Caki2 (cell line): ENCODE data around the gene ASTN2. TPM values are rescaled to one million over a fixed set of nuclear protein-coding genes. Genes with fewer than 3 reads are reported as not detected.

Experiments
- DNase-seq: peaks from one replicate; pipeline ENCODE4 v3.0.0-alpha.2; 2015; ENCODE audit warnings: low read depth
- in situ Hi-C: cut with HindIII; loops from 2 replicates; pipeline ENCODE4 v1.10.0; 2016; ENCODE audit warnings: low sequenced_read_pairs, low pct_unique_long_range_greater_than_20kb, mixed read lengths
- total RNA-seq: library from RNA; depleted of rRNA; stranded (reverse); fragments of >200 nt; shearing (Covaris generic); gene quantifications from 2 replicates; pipeline ENCODE4 v1.2.3, GENCODE V29; 2014; ENCODE audit warnings: low replicate concordance

ASTN2 gene
- total RNA-seq, 1 experiment from 2014 or later = 25.1 TPM

GRCh38 chr9:116564266-116564793, 850.5 kb downstream of the ASTN2 start:
- in situ Hi-C loops = no loop called here
- DNase-seq = peak; percentile 94

- DNase-seq = no peak
- in situ Hi-C loops = no loop called here
Observed at GRCh38 chr9:116558818-116559540, 855.9 kb downstream of the ASTN2 start.

- in situ Hi-C loops = no loop called here
Observed at GRCh38 chr9:116558035-116558434, 856.8 kb downstream of the ASTN2 start.

GRCh38 chr9:116555556-116556155, 859.2 kb downstream of the ASTN2 start:
- in situ Hi-C loops = no loop called here

More at GRCh38 chr9:116558035-116558434, 856.8 kb downstream of the ASTN2 start:
- no peak for DNase-seq

GRCh38 chr9:116555119-116555518, 859.7 kb downstream of the ASTN2 start:
- in situ Hi-C loops = no loop called here
- no peak for DNase-seq

More at GRCh38 chr9:116555556-116556155, 859.2 kb downstream of the ASTN2 start:
- DNase-seq = peak; percentile 18

GRCh38 chr9:116550696-116551436, 864.0 kb downstream of the ASTN2 start:
- in situ Hi-C loops = no loop called here
- DNase-seq = no peak

- DNase-seq = no peak
- in situ Hi-C loops = no loop called here
Observed at GRCh38 chr9:116549786-116550660, 864.8 kb downstream of the ASTN2 start.

GRCh38 chr9:116549061-116549664, 865.7 kb downstream of the ASTN2 start:
- in situ Hi-C loops = no loop called here

GRCh38 chr9:116547729-116548426, 867.0 kb downstream of the ASTN2 start:
- in situ Hi-C loops = no loop called here
- no peak for DNase-seq

More at GRCh38 chr9:116549061-116549664, 865.7 kb downstream of the ASTN2 start:
- no peak for DNase-seq

- in situ Hi-C loops = no loop called here
- DNase-seq = peak; percentile 44
Observed at GRCh38 chr9:116546711-116547581, 867.9 kb downstream of the ASTN2 start.

GRCh38 chr9:116544896-116545295, 870.0 kb downstream of the ASTN2 start:
- DNase-seq = no peak
- in situ Hi-C loops = no loop called here

GRCh38 chr9:116543731-116544400, 871.0 kb downstream of the ASTN2 start:
- in situ Hi-C loops = no loop called here
- no peak for DNase-seq

- in situ Hi-C loops = no loop called here
- no peak for DNase-seq
Observed at GRCh38 chr9:116541402-116541801, 873.5 kb downstream of the ASTN2 start.

GRCh38 chr9:116539549-116539948, 875.3 kb downstream of the ASTN2 start:
- in situ Hi-C loops = no loop called here
- DNase-seq = no peak

- in situ Hi-C loops = no loop called here
- DNase-seq = no peak
Observed at GRCh38 chr9:116525611-116526010, 889.2 kb downstream of the ASTN2 start.
